HG02981 (cell line): ENCODE measurements around the gene C10orf143.

Experiments
- ATAC-seq: cut with Tn5 transposase; IDR thresholded peaks from one replicate; pipeline ENCODE4 v1.9.1; 2021; ENCODE audit warnings: mild to moderate bottlenecking, moderate library complexity; ENCODE audit not compliant: unreplicated experiment

Gene C10orf143

DNA sequence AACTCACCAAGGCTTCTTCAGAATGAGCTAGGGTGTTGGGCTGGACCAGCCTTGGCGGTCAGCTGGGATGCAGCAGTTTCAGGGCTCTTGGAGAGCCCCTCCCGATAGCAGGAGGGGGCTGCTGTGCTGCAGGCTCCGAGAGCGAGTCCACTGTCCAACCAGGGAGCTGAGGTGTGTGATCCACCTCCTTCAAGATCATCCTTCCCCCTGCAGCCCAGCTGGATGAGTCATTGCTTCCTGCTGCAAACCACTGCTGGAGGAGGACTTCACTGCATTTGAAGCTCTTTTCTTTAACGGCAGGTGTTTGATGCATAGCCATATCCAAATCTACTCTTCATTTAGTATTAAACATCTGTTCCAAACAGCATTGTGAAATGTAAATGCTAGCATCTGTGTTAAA lies 92.4 kb downstream of the C10orf143 start:
- ATAC-seq = no peak

DNA sequence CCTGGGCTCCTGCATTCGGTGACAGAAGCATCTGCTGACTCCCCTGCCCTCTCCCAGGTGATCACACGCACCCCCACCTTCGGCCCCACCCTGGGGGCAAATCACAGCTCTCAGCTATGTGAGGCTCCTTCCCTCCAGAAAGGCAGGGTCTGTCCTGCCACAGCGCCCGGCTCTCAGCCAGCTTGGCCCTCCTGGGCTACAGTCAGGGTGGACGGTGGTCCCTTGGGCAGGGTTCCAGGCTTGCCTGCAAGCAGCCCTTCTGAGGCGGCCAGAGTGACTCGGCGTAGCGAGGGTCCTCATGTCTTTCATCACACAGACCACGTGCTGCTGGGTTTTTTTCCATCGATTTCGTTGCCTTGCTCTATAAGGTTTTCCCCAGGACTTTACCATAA lies 93.0 kb downstream of the C10orf143 start:
- no peak for ATAC-seq

DNA sequence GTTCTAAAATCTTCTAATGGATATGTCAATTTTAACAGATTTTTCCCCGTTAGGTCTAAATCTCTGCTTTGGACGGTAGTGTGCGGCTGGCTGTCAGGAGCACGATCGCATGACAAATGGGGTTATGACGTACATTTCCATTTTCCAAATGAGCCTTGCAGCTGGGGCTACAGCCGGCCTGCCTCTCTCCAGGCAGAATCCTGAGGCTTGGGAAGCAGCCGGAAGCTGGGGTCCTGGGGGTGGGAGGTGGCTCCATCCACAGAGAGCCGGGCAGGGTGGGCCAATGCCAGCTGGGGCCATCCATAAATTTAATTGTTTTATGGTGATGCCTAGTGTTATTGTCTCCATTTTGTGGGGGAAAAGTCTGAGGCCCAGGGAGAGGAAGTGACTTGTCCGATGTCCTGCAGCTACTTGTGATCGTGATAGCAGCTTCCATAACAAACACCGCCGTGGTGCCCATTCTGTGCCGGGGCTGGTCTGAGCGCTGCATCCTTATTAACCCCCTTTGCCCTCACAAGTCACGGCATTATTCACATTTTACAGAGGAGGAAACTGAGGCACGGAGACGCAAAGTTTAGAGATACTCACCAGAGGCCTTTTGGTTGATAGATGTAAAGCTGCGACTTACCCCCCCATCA lies 93.5 kb downstream of the C10orf143 start:
- ATAC-seq = no peak

DNA sequence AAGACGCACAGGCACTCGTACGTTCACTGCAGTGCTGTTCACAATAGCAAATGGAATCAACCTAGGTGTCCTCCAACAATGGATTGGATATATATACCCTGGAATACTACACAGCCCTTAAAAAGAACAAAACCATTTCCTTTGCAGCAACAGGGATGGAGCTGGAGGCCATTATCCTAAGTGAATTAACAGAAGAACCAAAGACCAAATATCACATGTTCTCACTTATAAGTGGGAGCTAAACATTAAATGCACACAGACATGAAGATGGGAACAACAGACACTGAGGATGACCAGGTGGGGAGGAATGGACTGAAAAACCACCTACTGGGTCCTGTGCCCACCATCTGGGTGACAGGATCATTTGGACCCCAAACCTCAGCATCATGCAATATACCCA lies 94.5 kb downstream of the C10orf143 start:
- ATAC-seq = no peak

- no peak for ATAC-seq
These were observed 95.4 kb downstream of the C10orf143 start for GRCh38 chr10:130015075-130015695.

- ATAC-seq = no peak
These were observed 96.2 kb downstream of the C10orf143 start for GRCh38 chr10:130014263-130015074.
